Kasumi-1 (cell line): ENCODE data around the gene KLHL40.

Source experiments
- DNase-seq, 2 experiments: peaks; one replicate each; lab custom pipeline; 2025; lab: John Stamatoyannopoulos, UW

KLHL40 gene

DNA sequence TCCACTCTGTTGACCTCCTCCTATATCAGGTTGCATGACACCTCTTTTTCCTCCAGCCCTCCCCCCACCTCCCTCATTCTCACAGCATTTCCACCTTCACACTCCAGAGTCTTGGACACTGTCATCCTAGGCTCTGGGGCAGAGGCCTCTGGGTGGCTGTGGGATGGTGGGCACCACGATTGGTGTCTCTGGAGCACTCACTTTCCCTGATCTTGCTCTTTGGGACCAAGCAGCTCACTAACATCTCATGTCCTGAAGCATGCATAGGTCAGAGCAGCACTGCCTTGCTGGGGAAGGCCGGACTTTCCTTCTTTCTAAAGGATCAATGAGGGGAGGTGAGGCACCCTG, 16.9 kb upstream of the KLHL40 start:
- DNase-seq = no peak

DNA sequence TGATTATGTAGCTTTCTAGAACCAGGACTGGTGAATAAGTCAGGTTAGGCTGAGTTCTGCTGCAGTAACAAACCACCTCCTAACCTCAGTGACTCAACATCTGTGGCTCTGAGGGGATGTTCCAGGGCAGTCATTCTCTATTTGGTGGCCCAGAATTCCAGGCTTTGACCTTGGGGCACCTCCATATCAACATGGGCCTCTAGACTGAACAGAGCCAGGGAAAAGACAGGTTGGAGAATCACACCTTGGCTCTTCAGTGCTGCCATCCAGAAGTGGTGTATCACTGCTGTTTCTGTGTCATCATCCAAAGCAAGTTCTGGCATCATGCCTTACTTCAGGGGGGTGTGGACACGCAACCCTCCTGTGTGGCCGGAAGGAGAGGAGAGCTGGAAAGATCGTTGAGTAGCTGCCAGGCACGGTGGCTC, 16.5 kb upstream of the KLHL40 start:
- no peak for DNase-seq

DNA sequence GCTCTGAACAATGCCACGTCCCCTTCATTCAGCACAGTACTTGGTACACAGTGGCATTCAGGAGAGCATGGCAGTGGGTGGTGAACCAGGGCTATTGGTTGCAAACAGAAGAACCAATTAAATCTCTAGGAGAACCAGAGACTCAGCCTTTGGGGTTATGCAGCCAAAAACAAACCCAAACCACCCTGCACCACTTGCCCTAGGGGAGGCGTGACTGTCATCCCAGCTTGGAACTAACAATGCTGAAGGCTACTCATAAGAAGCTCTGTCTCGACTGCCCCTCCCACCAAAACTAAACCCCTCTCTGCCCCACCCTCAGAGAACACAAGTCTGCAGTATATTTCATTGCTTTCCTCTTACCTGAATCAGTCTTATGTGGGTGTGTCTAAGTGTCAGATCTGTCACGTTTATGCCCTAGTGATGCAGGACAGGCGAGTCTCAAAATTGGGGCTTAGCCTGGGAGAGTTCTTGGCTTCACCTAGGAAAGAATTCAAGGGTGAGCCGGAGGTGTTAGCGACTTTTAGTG, 15.2 kb upstream of the KLHL40 start:
- no peak for DNase-seq

DNA sequence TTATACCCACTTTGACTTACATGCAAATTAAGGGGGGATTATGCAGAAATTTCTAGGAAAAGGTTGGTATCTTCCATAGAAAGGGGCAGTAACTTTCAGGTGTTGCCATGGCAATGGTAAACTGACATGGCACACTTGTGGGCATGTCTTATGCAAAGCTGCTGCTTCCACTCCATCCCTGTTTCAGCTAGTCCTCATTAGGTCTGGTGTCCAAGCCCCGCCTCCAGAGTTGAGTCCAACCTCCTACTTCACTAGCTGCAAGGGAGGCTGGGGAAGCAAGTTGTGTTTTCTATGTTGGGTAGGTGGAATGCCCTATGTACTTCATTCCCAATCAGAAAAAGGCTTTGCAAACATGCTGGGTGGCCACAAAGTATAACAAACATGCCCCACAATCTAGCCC, 14.7 kb upstream of the KLHL40 start:
- DNase-seq = no peak

DNA sequence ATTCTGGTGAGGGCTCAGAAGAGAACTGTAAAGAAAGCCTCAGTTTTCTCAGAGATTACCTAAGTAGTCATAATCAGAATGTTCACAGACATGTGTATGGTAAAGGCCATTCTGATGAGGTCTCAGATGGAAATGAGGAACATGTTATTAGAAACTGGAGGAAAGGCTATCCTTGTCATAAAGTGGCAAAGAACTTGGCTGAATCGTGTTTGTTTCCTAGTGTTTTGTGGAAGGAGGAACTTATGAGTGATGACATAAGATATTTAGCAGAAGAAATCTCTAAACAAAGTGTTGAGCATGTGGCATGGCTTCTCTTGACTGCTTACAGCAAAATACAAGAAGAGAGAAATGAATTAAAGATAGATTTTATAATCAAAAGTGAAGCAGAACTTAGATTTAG, 12.8 kb upstream of the KLHL40 start:
- DNase-seq = no peak

DNA sequence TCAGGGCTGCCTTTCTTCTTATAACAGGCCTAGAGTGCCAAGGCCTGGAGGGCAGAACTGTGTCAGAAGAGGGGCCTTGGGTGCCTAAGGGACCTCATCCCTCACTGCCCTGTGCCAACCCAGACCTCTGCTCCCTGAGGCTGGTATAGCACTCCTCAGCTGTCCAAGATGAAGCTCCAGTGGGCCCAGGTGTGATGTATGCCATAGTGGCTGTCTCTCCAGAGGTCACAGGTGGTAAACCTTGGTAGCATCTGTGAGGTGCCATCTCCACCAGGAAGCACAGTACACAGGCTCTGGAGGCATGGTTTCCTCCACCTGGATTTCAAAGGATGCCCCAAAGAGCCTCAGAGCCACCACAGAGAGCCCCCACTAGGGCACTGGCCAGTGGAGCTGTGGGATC, 12.3 kb upstream of the KLHL40 start:
- DNase-seq = no peak

DNA sequence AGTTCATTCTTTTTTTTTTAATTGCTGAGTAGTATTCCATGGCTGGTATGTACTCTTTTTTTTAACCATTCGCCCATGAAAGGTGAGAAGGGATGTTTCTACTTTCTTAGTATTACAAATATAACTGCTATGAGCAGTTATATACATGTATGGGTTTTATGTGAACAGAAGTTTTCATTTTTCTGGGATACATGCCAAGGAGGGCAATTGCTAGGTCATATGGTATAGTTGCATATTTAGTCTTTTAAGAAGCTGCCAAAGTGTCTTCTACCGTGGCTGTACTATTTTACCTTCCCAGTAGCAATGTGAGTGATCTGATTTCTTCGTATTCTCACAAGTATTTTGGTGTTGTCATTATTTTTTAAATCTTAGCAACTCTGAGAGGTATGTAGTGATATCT, 11.2 kb upstream of the KLHL40 start:
- no peak for DNase-seq

DNA sequence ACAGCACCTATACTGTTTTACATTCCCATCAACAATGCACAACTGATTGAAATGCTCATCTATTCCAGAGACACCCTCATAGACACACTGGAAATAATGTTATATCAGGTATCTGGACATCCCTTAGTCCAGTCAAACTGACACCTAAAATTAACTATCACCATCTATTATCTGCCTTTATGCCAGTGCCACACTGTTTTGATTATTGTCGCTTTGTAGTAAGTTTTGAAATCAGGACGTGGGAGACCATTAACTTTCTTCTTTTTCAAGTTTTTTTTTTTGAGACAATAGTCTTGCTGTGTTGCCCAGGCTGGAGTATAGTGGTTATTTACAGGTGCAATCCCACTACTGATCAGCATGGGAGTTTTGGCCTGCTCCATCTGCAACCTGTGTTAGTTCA, 9.4 kb upstream of the KLHL40 start:
- DNase-seq = no peak

DNA sequence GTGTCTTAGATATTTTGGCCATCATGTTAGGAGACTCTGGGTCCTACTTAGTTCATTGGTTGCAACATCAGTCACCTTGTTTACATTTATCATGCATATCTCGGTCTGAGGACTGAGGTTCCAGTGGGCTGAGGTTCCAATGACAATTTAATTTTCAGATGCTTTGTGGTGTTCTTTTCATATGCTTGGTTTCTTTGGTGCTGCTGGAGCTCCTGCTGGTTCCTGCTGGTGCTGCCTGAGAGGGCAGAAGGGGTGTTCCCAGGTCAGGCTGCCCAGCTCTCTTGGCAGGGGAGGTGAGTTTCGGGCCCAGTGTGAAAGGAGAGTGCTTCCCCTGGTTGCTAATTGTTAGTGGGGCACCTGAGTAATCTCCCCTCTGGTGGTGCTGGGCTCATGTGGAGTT, 6.9 kb upstream of the KLHL40 start:
- no peak for DNase-seq

DNA sequence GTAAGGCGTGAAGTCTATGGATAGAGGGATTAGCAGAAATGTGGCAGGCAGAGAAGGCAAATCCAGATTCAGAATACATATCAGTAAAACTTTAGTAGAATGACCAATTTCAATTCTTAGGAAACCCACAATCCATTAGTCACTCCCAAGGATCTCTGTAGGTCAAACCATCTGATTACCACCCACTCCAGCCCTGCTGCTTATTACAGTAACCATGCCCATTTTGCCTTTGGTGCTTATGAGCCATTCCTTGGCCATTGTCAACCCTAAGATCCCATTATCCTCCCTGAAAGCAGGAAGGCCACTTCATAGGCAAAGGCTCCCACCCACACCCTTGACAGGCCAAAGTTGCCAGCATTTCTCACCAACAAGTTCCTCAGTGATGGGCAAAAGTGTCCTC, 5.1 kb upstream of the KLHL40 start:
- no peak for DNase-seq

DNA sequence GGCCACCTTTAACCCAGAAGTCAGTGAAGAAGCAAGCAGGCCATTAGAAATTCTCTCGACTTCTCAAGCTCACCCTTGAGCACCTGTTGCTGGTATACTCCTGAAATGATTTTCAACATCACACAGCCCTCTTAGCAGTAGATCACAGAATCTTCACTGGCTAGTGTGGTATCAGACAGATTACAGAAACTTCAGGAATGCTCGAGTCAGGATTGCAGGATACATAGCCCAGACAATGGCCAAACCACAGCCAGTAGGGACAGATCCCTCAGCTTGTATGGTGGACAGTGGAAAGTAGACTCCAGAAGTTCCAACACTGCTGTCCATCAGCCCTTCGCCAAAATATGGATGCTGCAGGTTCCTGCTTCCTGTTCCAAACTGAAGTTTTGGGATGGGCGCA, 4.5 kb upstream of the KLHL40 start:
- DNase-seq = no peak

DNA sequence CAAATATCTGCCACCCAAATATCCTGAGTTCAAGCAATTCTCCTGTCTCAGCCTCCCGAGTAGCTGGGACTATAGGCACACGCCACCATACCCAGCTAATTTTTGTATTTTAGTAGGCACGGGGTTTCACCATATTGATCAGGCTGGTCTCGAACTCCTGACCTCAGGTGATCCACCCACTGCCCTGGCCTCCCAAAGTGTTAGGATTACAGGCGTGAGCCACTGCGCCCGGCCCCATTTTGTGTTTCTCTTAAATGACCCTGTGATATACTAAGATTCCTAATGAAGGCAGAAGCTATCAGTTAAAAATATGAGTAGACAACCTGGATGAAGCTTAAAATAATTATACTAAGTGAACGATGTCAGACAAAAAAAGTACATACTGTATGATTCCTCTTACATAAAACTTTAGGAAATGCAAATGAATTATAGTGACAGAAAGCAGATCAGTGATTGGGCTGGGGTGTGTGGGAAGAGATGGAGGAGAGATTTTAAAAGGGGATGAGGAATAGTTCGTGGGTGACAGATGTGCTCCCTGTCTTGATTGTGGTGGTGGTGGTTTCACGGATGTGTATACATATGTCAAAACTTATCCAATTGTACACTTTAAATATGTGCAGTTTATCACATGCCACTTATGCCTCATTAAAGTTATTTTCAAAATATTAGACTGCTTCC, 3.8 kb upstream of the KLHL40 start:
- no peak for DNase-seq

DNA sequence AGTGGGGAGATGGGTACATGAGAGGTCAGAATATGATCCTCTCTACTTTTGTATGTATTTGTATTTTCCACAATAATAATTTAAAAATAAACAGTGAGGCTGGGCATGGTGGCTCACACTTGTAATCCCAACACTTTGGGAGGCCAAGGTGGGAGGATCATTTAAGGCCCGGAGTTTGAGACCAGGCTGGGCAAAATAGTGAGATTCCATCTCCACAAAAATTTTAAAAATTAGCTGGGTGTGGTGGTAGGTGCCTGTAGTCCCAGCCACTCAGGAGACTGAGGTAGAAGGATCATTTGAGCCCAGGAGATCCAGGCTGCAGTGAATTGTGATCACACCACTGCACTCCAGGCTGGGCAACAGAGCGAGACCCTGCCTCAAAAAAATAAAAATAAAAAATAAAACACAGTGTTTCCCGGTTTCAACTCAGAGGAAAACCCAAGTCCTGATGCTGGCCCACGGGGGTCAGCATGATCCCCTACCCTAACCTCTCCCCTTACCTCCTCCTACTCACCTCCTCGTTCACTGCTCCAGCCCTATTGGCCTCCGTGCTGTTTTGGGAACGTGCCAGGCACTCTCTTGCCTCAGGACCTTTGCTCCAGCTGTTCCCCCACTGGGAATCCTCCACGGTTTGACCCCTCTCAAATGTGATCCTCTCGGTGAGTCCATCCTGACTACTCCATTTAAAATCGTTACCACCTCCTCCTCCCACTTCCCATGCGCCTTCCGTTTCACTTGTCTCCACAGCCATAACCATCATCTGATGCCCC, 2.9 kb upstream of the KLHL40 start:
- DNase-seq = no peak

DNA sequence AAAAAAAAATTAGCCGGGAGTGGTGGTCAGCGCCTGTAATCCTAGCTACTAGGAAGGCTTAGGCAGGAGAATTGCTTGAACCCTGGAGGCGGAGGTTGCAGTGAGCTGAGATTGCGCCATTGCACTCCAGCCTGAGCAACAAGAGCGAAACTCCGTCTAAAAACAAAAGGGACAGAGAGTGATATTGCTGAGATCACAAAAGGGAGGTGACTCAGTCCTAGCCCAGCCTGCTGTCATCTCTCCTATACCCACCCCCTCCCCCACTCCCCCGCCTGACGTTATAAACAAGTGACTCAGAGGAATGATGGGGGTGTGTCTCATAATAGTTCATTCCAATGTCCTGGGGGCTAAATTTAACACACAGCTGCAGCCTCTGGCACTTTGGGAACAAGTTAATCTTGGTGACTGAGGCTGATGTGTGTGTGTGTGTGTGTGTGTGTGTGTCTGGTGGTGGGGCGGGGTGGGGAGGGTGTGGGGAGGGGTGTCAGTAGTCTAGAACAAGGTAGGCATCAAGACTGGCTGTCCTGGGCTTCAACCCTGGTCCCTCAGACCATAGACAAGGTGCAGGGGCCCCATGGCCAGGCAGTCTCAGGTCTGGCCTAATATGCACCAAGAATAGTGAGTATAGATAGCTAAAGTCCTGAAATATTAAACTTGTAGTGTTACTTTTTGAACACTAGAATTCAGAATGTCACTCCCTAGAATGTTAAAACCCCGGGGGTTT, 1.3 kb upstream of the KLHL40 start:
- DNase-seq = no peak

DNA sequence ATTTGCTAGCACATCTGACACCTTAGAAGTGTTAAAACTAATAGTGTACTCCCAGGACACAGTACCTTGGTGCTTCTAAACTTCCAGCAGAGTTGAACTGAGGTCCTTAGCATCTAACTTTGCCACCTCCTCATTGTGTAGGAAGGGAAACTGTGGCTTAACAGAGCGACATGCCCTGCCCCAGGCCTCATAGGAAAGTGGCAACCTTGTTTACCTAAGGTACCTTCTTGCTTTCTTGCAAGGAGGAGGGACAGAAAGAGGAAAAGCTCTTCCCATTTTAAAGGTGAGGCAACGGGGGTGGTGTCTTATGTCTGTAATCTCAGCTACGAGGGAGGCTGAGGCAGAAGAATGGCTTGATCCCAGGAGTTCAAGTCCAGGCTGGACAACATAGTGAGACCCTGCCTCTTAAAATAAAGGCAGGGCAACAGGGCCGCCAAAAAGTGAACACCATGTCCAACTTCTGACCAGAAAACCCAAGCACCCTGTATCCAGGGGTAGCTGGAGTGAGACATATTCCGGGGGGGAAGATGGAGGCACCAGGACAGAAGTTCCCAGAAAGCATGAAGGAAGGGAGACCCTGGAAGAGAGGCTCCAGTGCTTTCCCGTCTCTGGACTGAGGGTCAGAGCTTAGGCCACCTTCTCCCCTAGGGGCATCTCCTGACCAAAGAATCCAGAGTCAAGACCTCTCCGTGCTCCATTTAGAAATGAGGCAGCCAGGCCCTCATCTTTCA, 540 bp upstream of the KLHL40 start:
- DNase-seq = no peak

DNA sequence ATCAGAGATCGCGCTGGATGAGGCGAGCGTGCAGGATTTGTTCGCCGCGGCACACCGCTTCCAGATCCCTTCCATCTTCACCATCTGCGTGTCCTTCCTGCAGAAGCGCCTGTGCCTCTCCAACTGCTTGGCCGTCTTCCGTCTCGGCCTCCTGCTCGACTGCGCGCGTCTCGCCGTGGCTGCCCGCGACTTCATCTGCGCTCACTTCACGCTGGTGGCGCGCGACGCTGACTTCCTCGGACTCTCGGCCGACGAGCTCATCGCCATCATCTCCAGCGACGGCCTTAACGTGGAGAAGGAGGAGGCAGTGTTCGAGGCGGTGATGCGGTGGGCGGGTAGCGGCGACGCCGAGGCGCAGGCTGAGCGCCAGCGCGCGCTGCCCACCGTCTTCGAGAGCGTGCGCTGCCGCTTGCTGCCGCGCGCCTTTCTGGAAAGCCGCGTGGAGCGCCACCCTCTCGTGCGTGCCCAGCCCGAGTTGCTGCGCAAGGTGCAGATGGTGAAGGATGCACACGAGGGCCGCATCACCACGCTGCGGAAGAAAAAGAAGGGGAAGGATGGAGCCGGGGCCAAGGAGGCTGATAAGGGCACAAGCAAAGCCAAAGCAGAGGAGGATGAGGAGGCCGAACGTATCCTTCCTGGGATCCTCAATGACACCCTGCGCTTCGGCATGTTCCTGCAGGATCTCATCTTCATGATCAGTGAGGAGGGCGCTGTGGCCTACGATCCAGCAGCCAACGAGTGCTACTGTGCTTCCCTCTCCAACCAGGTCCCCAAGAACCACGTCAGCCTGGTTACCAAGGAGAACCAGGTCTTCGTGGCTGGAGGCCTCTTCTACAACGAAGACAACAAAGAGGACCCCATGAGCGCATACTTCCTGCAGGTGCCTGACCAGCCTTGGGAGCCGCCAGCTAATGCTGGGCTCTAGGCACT, 819 bp downstream of the KLHL40 start:
- DNase-seq = no peak

DNA sequence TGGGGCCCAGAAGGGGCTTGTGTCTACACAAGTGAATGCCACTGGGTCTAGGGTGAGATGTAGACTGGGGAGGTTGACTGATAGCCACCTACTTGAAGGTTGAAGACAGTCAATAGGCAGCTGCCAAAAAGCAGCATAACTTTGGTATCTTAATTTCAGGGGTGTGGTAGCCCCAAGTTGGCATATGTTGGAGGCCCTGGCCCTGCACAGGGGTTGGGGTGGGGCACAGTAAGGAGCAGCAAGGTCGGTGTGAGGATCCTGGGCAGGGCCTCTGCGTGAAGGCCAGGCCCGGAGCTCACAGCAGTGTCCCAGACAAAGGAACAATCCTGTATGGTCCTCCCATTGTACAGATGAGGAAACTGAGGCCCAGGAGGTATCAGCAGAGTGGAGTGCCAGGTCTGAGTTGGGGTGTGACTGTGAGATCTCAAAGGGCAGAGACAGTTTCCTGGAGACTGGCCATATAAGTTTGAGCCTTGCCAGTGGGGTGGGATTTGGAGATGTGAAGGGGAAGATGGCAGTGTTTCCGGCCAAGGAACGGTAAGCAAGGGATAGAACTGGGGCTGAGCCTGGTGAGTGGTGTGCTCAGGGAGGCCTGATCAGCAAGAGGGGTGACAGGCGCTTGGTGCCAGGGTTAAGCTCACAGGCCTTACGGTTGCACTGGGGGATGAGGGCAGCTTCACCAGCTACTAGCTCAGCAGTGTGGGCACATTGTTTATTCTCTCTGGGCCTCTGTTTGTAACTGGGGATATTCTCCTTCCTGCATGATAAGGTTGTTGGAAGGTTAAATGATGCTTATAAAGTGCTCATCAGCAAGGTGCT, 1.7 kb downstream of the KLHL40 start:
- DNase-seq = no peak

DNA sequence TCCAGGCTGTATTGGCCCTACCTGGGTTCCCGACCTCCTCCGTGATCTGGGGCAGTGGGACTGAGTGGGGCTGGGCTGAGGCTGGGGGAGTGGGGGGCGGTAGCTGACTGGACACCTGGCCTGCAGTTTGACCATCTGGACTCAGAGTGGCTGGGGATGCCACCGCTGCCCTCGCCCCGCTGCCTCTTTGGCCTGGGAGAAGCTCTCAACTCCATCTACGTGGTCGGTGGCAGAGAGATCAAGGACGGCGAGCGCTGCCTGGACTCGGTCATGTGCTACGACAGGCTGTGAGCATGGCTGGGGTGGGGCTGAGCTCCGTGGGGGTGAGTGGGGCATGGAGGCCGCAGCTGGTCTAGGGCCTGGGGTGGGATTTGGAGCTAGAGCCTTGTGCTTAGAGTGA, 2.7 kb downstream of the KLHL40 start:
- no peak for DNase-seq

DNA sequence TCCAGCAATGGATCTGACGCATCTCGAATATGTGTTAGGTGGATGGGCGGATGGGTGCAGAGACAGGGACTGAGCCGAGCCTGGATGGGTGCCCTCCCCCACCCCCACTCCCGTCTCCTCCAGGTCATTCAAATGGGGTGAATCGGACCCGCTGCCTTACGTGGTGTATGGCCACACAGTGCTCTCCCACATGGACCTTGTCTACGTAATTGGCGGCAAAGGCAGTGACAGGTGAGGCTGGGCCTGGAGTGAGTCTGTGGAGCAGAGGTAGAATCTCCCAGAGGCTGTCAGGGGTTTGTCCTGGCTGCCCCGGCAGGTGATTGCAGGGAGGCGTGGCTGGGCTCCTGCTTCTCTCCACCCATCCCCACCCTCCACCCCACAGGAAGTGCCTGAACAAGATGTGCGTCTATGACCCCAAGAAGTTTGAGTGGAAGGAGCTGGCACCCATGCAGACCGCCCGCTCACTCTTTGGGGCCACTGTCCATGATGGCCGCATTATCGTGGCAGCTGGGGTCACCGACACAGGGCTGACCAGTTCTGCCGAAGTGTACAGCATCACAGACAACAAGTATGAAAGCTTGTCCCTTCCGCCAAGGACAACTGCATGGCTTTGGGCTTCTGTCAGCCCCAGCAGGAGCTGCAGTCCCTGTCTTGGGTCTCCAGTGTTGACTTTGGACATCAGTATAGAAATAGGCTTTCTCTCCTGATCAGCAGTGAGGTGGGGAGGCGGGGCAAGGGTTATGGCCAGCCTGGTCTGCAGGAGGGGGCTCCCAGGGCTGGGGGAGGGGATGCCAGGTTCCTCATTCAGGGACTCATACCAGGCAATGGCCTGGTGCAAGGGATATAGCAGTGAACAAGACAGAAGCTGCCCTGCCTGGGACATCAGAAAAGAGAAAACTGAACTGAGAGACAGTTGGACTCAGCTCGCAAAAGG, 3.4 kb downstream of the KLHL40 start:
- DNase-seq = no peak
